ENCODE results near the gene LDHAL6A. TPM values are rescaled to one million over a fixed set of nuclear protein-coding genes. Genes with fewer than 3 reads are reported as not detected.

The LDHAL6A gene
- polyA plus RNA-seq, 1 experiment, result not detected

DNA sequence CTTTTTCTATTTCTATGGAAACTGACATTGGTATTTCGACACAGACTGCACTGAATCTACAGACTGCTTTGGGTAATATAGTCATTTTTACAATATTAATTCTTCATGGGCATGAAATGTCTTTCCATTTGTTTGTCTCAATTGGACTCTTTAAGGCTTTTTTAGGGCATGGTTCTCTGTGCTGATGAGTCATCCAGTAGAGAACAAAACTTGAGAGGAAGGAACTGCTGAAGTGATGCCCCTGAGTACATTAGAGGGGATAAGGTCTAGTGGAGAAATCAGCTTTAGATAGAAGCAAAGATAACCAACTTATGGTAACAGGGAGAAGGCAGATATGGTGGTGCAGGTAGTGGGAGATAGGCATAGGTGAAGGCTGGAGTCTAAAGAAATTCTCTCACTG lies 46.0 kb downstream of the LDHAL6A start:
- DNase-seq (ENCODE audit: low read depth, low spot score), result no peak
- no peak overlapping the region for H3K4me3 ChIP-seq (ENCODE audit: low read depth, low read length)
- POLR2A ChIA-PET, result no interaction called here
- H3K9me3 ChIP-seq (ENCODE audit: control insufficient read depth, insufficient read depth, low read length), result no peaks in the 10 kb centered on the region
- TF ChIP-seq, protein P1, sequence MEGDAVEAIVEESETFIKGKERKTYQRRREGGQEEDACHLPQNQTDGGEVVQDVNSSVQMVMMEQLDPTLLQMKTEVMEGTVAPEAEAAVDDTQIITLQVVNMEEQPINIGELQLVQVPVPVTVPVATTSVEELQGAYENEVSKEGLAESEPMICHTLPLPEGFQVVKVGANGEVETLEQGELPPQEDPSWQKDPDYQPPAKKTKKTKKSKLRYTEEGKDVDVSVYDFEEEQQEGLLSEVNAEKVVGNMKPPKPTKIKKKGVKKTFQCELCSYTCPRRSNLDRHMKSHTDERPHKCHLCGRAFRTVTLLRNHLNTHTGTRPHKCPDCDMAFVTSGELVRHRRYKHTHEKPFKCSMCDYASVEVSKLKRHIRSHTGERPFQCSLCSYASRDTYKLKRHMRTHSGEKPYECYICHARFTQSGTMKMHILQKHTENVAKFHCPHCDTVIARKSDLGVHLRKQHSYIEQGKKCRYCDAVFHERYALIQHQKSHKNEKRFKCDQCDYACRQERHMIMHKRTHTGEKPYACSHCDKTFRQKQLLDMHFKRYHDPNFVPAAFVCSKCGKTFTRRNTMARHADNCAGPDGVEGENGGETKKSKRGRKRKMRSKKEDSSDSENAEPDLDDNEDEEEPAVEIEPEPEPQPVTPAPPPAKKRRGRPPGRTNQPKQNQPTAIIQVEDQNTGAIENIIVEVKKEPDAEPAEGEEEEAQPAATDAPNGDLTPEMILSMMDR (IDR thresholded peaks at IDR 0.05; ENCODE audit: low read depth, low read length), result no peak
- no peak overlapping the region for H3K27ac ChIP-seq (ENCODE audit: low read depth, low read length)
- CTCF ChIA-PET, result no interaction called here
- H3K27me3 ChIP-seq (ENCODE audit: control insufficient read depth, insufficient read depth, low read length), result no peaks in the 10 kb centered on the region

DNA sequence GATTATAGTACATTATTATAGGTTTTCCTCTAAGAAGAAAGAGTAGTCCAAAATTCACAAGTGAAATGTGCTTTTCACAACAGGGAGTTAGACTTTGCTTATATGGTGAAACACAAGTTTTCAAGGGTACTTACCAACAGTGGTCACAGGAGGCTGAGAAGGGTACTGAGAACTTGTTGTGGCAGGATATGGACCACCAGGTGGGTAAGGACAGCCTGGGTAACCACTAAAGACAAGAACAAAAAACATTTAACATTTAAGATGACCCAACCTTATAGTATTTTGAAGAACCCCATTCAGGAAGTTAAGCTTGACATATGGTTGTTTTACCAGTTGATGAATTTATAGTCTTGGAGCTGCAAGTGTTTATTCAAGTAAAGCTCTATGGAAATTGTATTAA lies 46.7 kb downstream of the LDHAL6A start:
- Histone ChIP-seq H3K9me3 (ENCODE audit: control insufficient read depth, insufficient read depth, low read length) (no peaks in the 10 kb centered on the region), H3K4me3 (ENCODE audit: low read depth, low read length) (no peak overlapping the region), H3K27ac (ENCODE audit: low read depth, low read length) (no peak overlapping the region), H3K27me3 (ENCODE audit: control insufficient read depth, insufficient read depth, low read length) (no peaks in the 10 kb centered on the region)
- ChIA-PET POLR2A (no interaction called here), CTCF (no interaction called here)
- TF ChIP-seq, protein P1 (IDR thresholded peaks at IDR 0.05; ENCODE audit: low read depth, low read length), result no peak
- DNase-seq (ENCODE audit: low read depth, low spot score), result no peak

DNA sequence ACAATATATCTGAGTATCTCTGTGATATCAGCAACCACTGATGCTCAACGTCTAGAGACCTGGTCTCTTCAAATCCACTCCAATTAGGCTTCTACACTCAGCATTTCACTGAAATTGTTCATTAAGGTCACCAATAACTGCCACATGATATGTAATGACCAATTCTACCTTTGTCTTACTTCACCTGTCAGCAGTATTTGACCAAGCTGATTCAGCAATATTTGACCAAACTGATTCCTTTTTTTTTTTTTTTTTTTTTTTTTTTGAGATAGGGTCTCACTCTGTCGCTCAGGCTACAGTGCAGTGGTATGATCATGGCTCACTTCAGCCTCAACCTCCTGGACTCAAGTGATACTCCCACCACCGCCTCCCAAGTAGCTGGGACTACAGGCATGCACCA lies 65.5 kb downstream of the LDHAL6A start:
- no peaks in the 10 kb centered on the region for H3K27me3 ChIP-seq (ENCODE audit: control insufficient read depth, insufficient read depth, low read length)
- H3K4me3 ChIP-seq (ENCODE audit: low read depth, low read length), result no peak overlapping the region
- ChIA-PET CTCF (no interaction called here), POLR2A (no interaction called here)
- H3K9me3 ChIP-seq (ENCODE audit: control insufficient read depth, insufficient read depth, low read length), result no peaks in the 10 kb centered on the region
- DNase-seq (ENCODE audit: low read depth, low spot score), result no peak
- TF ChIP-seq, protein P1 (IDR thresholded peaks at IDR 0.05; ENCODE audit: low read depth, low read length), result no peak
- H3K27ac ChIP-seq (ENCODE audit: low read depth, low read length), result no peak overlapping the region

DNA sequence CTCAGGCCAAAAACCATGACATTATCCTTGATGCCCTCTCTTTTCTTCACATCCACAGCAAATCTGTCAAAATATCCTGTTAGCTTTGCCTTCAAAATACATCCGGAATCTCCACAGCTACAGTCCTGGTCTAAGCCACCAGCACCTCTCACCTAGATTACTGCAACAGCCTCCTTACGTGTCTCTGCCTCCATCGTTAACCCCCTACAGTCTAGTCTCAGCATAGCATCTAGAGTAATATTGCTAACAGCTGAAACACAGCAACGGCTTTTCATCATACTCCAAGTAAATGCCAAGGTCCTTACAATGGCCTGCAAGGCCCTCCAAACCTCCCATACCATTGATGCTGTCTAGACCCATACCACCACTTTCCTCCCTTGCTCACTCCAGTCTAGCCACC lies 66.7 kb downstream of the LDHAL6A start:
- CTCF ChIA-PET, result interaction anchor here (0.9 kb wide), 1 partner anchor 9 kb away, joined by 3 read pairs; no protein-coding TSS in a partner anchor

DNA sequence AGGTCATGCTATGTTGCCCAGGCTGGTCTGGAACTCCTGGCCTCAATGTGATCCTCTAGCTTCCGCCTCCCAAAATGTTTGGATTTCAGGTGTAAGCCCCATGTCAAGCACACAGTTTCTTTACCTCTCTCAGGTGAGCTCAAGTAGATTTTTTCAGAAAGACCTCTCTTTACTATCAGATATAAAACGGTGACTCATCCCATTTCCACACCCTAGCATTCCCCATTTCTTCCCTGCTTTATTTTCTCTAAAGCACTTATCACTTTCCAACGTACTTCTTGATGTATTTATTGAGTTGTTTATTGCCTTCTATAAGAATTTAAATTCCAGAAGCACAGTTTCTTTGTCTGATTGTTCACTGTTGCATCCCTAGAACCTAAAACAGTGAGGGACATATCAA lies 67.4 kb downstream of the LDHAL6A start:
- TF ChIP-seq, protein P1 (IDR thresholded peaks at IDR 0.05; ENCODE audit: low read depth, low read length), result no peak
- no peak overlapping the region for H3K27ac ChIP-seq (ENCODE audit: low read depth, low read length)
- no peaks in the 10 kb centered on the region for H3K27me3 ChIP-seq (ENCODE audit: control insufficient read depth, insufficient read depth, low read length)
- H3K4me3 ChIP-seq (ENCODE audit: low read depth, low read length), result no peak overlapping the region
- DNase-seq (ENCODE audit: low read depth, low spot score), result no peak
- no peaks in the 10 kb centered on the region; the same call in 1 of the 2 replicates for H3K9me3 ChIP-seq (ENCODE audit: control insufficient read depth, insufficient read depth, low read length)
- ChIA-PET POLR2A (no interaction called here), CTCF (interaction anchor here (0.9 to 1.1 kb wide), 2 partner anchors 10 to 18 kb away, joined by 3 to 4 read pairs; no protein-coding TSS in a partner anchor)

More for the DNA sequence above, 66.7 kb downstream of the LDHAL6A start:
- DNase-seq (ENCODE audit: low read depth, low spot score), result no peak
- TF ChIP-seq, protein P1 (IDR thresholded peaks at IDR 0.05; ENCODE audit: low read depth, low read length), result no peak
- Histone ChIP-seq H3K9me3 (ENCODE audit: control insufficient read depth, insufficient read depth, low read length) (no peaks in the 10 kb centered on the region; the same call in 1 of the 2 replicates), H3K27me3 (ENCODE audit: control insufficient read depth, insufficient read depth, low read length) (no peaks in the 10 kb centered on the region), H3K4me3 (ENCODE audit: low read depth, low read length) (no peak overlapping the region), H3K27ac (ENCODE audit: low read depth, low read length) (no peak overlapping the region)
- POLR2A ChIA-PET, result no interaction called here
